Measurements from ENCODE around the gene SHISA9.

DNA sequence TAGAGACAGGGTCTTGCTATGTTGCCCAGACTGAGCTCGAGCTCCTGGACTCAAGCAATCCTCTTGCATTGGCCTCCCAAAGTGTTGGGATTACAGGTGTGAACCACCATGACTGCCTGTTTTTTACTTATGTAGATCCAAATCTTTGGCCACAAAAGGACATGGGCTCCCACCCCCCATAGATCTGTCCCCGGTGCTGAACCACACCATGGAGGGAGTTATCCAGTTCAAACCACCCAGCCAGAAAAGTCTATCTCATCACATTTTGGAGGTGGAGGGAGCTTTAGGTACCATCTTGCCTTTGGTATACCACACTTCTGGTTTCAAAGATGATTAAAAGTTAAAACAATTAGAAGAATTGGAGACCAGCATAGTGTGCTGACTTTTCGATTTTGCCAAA, 26.2 kb downstream of the SHISA9 start:
- TF ChIP-seq, protein P1, sequence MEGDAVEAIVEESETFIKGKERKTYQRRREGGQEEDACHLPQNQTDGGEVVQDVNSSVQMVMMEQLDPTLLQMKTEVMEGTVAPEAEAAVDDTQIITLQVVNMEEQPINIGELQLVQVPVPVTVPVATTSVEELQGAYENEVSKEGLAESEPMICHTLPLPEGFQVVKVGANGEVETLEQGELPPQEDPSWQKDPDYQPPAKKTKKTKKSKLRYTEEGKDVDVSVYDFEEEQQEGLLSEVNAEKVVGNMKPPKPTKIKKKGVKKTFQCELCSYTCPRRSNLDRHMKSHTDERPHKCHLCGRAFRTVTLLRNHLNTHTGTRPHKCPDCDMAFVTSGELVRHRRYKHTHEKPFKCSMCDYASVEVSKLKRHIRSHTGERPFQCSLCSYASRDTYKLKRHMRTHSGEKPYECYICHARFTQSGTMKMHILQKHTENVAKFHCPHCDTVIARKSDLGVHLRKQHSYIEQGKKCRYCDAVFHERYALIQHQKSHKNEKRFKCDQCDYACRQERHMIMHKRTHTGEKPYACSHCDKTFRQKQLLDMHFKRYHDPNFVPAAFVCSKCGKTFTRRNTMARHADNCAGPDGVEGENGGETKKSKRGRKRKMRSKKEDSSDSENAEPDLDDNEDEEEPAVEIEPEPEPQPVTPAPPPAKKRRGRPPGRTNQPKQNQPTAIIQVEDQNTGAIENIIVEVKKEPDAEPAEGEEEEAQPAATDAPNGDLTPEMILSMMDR (IDR thresholded peaks at IDR 0.05; ENCODE audit: low read length), result no peak
- no peak for TF ChIP-seq EZH2 (IDR thresholded peaks at IDR 0.05; ENCODE audit: borderline replicate concordance, low read length)

Data from OCI-LY1 (cell line).